Astrocyte of the cerebellum (primary cell): Measurements from ENCODE around the gene CHMP1B.

ENCODE experiments used
- DNase-seq: peaks from one replicate; pipeline ENCODE4 v3.0.0-alpha.2; 2011; ENCODE audit warnings: low read depth
- H3K4me3 ChIP-seq: 2 replicates; pipeline ENCODE4 v1.5.1; 2011; ENCODE audit warnings: mild to moderate bottlenecking, low read depth, low read length, moderate library complexity
- CTCF ChIP-seq: IDR thresholded peaks from 2 replicates; pipeline ENCODE4 v1.5.1; 2012; ENCODE audit warnings: low read length, low read depth, moderate library complexity, mild to moderate bottlenecking; ENCODE audit errors: missing control alignments
- in situ Hi-C: cut with HindIII; loops from 2 replicates; pipeline ENCODE4 v1.10.0; 2017; ENCODE audit warnings: low sequenced_read_pairs

Gene CHMP1B

GRCh38 chr18:11864471-11864870, 13.3 kb downstream of the CHMP1B start:
- in situ Hi-C loops = no loop called here
- TF ChIP-seq CTCF = no peak
- no peak overlapping the region for H3K4me3 ChIP-seq
- DNase-seq = no peak

- H3K4me3 ChIP-seq = no peak overlapping the region
- in situ Hi-C loops = no loop called here
- no peak for TF ChIP-seq CTCF
- no peak for DNase-seq
Measured at GRCh38 chr18:11865071-11865470, 13.9 kb downstream of the CHMP1B start.

GRCh38 chr18:11866329-11866728, 15.1 kb downstream of the CHMP1B start:
- no peak for DNase-seq
- TF ChIP-seq CTCF = no peak
- in situ Hi-C loops = no loop called here
- H3K4me3 ChIP-seq = no peak overlapping the region

- DNase-seq = no peak
- TF ChIP-seq CTCF = no peak
- H3K4me3 ChIP-seq = no peak overlapping the region
- in situ Hi-C loops = no loop called here
Measured at GRCh38 chr18:11866764-11867163, 15.6 kb downstream of the CHMP1B start.

- in situ Hi-C loops = no loop called here
- no peak overlapping the region for H3K4me3 ChIP-seq
- TF ChIP-seq CTCF = no peak
- no peak for DNase-seq
Measured at GRCh38 chr18:11868230-11868629, 17.0 kb downstream of the CHMP1B start.

GRCh38 chr18:11871501-11871900, 20.3 kb downstream of the CHMP1B start:
- in situ Hi-C loops = no loop called here
- TF ChIP-seq CTCF = no peak
- no peak for DNase-seq
- no peak overlapping the region for H3K4me3 ChIP-seq

GRCh38 chr18:11872479-11873136, 21.4 kb downstream of the CHMP1B start:
- in situ Hi-C loops = no loop called here
- no peak for DNase-seq
- no peak overlapping the region for H3K4me3 ChIP-seq
- peak; percentile 49 for TF ChIP-seq CTCF
